ENCODE data around the gene TMEM63B.

DNA sequence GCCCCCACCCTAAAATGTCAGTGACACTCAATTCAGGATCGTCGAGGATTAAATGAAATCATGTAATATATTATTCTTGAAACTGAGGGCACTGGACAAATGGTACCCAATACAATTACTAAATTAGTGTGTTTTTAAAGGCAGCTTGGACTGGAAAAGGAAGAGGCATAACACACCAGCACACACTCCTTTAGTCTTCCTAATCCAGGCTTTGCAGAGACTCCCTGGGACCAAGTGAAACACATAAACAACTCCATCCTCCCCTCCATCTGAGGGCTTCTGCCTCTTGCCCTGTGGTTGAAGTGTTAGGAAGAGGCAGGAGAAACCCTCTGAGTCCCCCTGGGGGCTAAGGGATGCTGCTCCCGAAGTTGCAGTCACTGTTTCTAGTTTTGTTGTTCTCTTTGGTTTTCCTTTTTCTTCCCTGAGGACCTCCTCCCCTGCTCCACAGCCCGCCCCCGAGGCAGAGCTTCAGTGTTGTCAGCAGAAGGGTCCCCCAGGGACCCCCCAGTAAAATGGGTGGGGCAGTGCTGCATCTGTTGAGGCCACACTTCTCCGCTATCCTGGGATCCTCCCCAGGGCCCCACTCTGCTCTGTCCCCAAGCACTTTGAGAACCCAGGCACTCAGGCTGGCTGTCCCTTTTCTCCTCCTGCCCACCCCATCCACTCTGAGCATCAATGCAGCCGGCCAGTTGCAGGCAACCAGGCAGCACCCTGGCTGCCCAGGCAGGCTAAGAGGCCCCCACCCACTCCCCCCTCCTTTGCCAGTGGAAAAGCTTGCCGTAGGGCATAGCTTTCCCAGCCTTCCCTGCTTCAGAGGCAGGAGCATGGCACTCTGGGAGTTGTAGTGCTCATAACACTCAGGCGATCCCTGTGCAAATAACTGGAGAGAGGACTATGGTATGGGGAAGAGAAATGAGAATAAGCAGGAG is 5.9 kb downstream of the TMEM63B start:
- TF ChIP-seq FOXM1 (IDR thresholded peaks at IDR 0.05; ENCODE audit: borderline replicate concordance, low read depth) (no peak), RAD21 (IDR thresholded peaks at IDR 0.05; ENCODE audit: low read depth) (no peak), YY1 (IDR thresholded peaks at IDR 0.05; ENCODE audit: low read depth) (no peak), CEBPB (IDR thresholded peaks at IDR 0.05) (no peak)
